Neuron (in vitro differentiated cells): ENCODE results near the gene MILR1.
"Not testable (repeated sequence)": the region's sequence is repeated elsewhere in the genome, so short reads cannot be mapped to it uniquely, and the experiment has no call there.

Experiments
- H2AFZ ChIP-seq: one replicate; pipeline ENCODE4 v1.6.1; 2013; ENCODE audit warnings: low read depth, mild to moderate bottlenecking, inconsistent platforms, low read length, moderate library complexity
- H3K27me3 ChIP-seq: one replicate; pipeline ENCODE4 v1.6.1; 2013; ENCODE audit warnings: low read length; ENCODE audit not compliant: insufficient read depth
- H3K36me3 ChIP-seq: one replicate; pipeline ENCODE4 v1.6.1; 2013; ENCODE audit warnings: low read length; ENCODE audit not compliant: insufficient read depth
- H3K4me1 ChIP-seq: one replicate; pipeline ENCODE4 v1.6.1; 2013; ENCODE audit warnings: low read length; ENCODE audit not compliant: insufficient read depth
- H3K4me3 ChIP-seq: 2 replicates; pipeline ENCODE4 v1.5.1; 2013; ENCODE audit warnings: mild to moderate bottlenecking, low read length, moderate library complexity
- H3K9me3 ChIP-seq: one replicate; pipeline ENCODE4 v1.6.1; 2013; ENCODE audit warnings: low read length

Gene MILR1

GRCh38 chr17:64418506-64419339 is 30.2 kb upstream of the MILR1 start:
- Histone ChIP-seq H3K9me3 (no peaks in the 10 kb centered on the region), H3K4me1 (no peaks in the 10 kb centered on the region), H3K4me3 (no peak overlapping the region), H3K36me3 (no peaks in the 10 kb centered on the region), H2AFZ (no peak overlapping the region), H3K27me3 (peaks cover 2% of the 10 kb centered on the region)

GRCh38 chr17:64420143-64420670 is 28.7 kb upstream of the MILR1 start:
- no peaks in the 10 kb centered on the region for H3K9me3 ChIP-seq

GRCh38 chr17:64422121-64422520 is 26.8 kb upstream of the MILR1 start:
- not testable (repeated sequence) for H2AFZ ChIP-seq, H3K4me1 ChIP-seq

More at GRCh38 chr17:64420143-64420670, 28.7 kb upstream of the MILR1 start:
- Histone ChIP-seq H3K4me1 (no peaks in the 10 kb centered on the region), H2AFZ (no peak overlapping the region), H3K4me3 (no peak overlapping the region), H3K27me3 (peaks cover 5% of the 10 kb centered on the region), H3K36me3 (no peaks in the 10 kb centered on the region)

GRCh38 chr17:64423881-64424280 is 25.0 kb upstream of the MILR1 start:
- H3K9me3 ChIP-seq, result no peaks in the 10 kb centered on the region
- H3K4me3 ChIP-seq, result no peak overlapping the region
- H3K36me3 ChIP-seq, result no peaks in the 10 kb centered on the region
- no peak overlapping the region for H2AFZ ChIP-seq
- H3K27me3 ChIP-seq, result peaks cover 5% of the 10 kb centered on the region
- H3K4me1 ChIP-seq, result no peaks in the 10 kb centered on the region

More at GRCh38 chr17:64422121-64422520, 26.8 kb upstream of the MILR1 start:
- H3K4me3 ChIP-seq, H3K36me3 ChIP-seq, H3K9me3 ChIP-seq, H3K27me3 ChIP-seq: not testable (repeated sequence)

- Histone ChIP-seq H2AFZ (no peak overlapping the region), H3K4me3 (no peak overlapping the region), H3K9me3 (no peaks in the 10 kb centered on the region), H3K4me1 (no peaks in the 10 kb centered on the region), H3K36me3 (no peaks in the 10 kb centered on the region), H3K27me3 (peaks cover 5% of the 10 kb centered on the region)
These were observed 24.5 kb upstream of the MILR1 start for GRCh38 chr17:64424324-64424849.

GRCh38 chr17:64425191-64425590 is 23.7 kb upstream of the MILR1 start:
- no peak overlapping the region for H2AFZ ChIP-seq
- H3K4me1 ChIP-seq, result no peaks in the 10 kb centered on the region
- H3K9me3 ChIP-seq, result no peaks in the 10 kb centered on the region

GRCh38 chr17:64426596-64426995 is 22.3 kb upstream of the MILR1 start:
- Histone ChIP-seq H3K9me3 (no peaks in the 10 kb centered on the region), H2AFZ (no peak overlapping the region), H3K36me3 (no peaks in the 10 kb centered on the region), H3K4me1 (no peaks in the 10 kb centered on the region), H3K27me3 (peaks cover 4% of the 10 kb centered on the region), H3K4me3 (no peak overlapping the region)

More at GRCh38 chr17:64425191-64425590, 23.7 kb upstream of the MILR1 start:
- H3K4me3 ChIP-seq, result no peak overlapping the region
- peaks cover 5% of the 10 kb centered on the region for H3K27me3 ChIP-seq
- no peaks in the 10 kb centered on the region for H3K36me3 ChIP-seq

GRCh38 chr17:64428406-64428805 is 20.5 kb upstream of the MILR1 start:
- H3K4me3 ChIP-seq, result no peak overlapping the region
- no peak overlapping the region for H2AFZ ChIP-seq
- no peaks in the 10 kb centered on the region for H3K9me3 ChIP-seq
- H3K4me1 ChIP-seq, result no peaks in the 10 kb centered on the region
- H3K36me3 ChIP-seq, result no peaks in the 10 kb centered on the region
- peaks cover 3% of the 10 kb centered on the region for H3K27me3 ChIP-seq

GRCh38 chr17:64430036-64430435 is 18.9 kb upstream of the MILR1 start:
- not testable (repeated sequence) for H3K36me3 ChIP-seq, H3K4me1 ChIP-seq, H3K4me3 ChIP-seq, H3K9me3 ChIP-seq, H3K27me3 ChIP-seq, H2AFZ ChIP-seq

GRCh38 chr17:64431534-64431933 is 17.4 kb upstream of the MILR1 start:
- Histone ChIP-seq H2AFZ (no peak overlapping the region), H3K9me3 (no peaks in the 10 kb centered on the region), H3K4me3 (no peak overlapping the region), H3K36me3 (no peaks in the 10 kb centered on the region), H3K4me1 (no peaks in the 10 kb centered on the region), H3K27me3 (no peaks in the 10 kb centered on the region)

GRCh38 chr17:64437944-64438525 is 10.9 kb upstream of the MILR1 start:
- Histone ChIP-seq H2AFZ (no peak overlapping the region), H3K36me3 (no peaks in the 10 kb centered on the region), H3K9me3 (peaks cover 10% of the 10 kb centered on the region), H3K27me3 (no peaks in the 10 kb centered on the region), H3K4me1 (no peaks in the 10 kb centered on the region), H3K4me3 (no peak overlapping the region)

- not testable (repeated sequence) for H3K36me3 ChIP-seq, H3K9me3 ChIP-seq, H3K27me3 ChIP-seq, H3K4me3 ChIP-seq, H2AFZ ChIP-seq, H3K4me1 ChIP-seq
These were observed 9.4 kb upstream of the MILR1 start for GRCh38 chr17:64439521-64439920.

- H3K9me3 ChIP-seq, result peaks cover 10% of the 10 kb centered on the region
- no peak overlapping the region for H3K4me3 ChIP-seq
- no peaks in the 10 kb centered on the region for H3K27me3 ChIP-seq
- H3K4me1 ChIP-seq, result no peaks in the 10 kb centered on the region
- no peaks in the 10 kb centered on the region for H3K36me3 ChIP-seq
- H2AFZ ChIP-seq, result no peak overlapping the region
These were observed 9.0 kb upstream of the MILR1 start for GRCh38 chr17:64439956-64440355.
